Tibial nerve (tissue), 4 donors: ENCODE results near the gene RBBP7.

Source experiments
- CTCF ChIP-seq, 5 experiments: fragments of 200-600 bp in 3 of 5; fragments of 450-650 bp in 2 of 5; sonication (generic) in 3 of 5; IDR thresholded peaks; one replicate each; pipeline ENCODE4 v1.5.1; 2016 to 2019; ENCODE audit warnings: antibody characterized with exemption in 5 of 5, mild to moderate bottlenecking in 3 of 5, moderate library complexity in 2 of 5
- EP300 ChIP-seq, 2 donors: sonication (generic); formaldehyde crosslinking; IDR thresholded peaks; one replicate each; pipeline ENCODE4 v1.6.1; 2017; ENCODE audit warnings: antibody characterized with exemption in 2 of 2, mild to moderate bottlenecking in 1 of 2
- POLR2A ChIP-seq, 2 donors: fragments of 450-650 bp; IDR thresholded peaks; one replicate each; pipeline ENCODE4 v1.6.1; 2017; ENCODE audit warnings: antibody characterized with exemption in 2 of 2, mild to moderate bottlenecking in 2 of 2, moderate library complexity in 2 of 2

DNA sequence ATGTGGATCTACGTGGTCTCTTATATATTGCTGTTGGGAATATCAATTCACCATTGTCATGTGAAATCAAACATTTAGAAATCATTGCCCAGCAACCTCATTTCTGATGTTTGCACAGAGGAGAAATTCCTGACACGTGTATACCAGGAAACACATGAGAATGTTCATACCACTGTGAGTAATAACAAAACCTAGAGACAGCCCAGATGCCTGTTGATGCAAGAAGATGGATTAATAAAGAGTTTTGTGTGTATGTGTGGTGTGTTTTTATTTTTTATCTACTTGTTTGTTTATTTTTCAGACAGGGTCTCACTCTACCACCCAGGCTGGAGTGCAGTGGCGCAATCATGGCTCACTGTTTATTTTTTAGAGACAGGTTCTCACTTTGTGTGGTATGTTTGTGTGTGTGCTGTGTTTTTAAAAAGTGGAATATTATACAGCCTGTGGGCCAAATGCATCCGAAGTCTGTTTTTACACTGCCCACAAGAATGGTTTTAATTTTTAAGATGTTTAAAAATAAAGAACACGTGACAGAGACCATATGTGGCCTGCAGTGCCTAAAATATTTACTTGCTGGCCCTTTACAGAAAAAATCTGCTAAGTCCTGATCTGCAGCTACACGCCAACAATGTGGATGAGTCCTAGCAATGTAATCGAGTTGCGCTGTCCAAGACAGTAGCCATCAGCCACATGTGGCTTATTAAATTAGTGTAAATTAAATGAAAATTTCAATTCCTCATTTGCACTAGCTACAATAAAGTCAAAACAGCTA lies 44.7 kb downstream of the RBBP7 start:
- TF ChIP-seq CTCF (IDR thresholded peaks at IDR 0.05) (no peak), EP300 (IDR thresholded peaks at IDR 0.05) (no peak), POLR2A (IDR thresholded peaks at IDR 0.05) (no peak)
